ENCODE measurements around the gene MKRN2. TPM values are rescaled to one million over a fixed set of nuclear protein-coding genes. Genes with fewer than 3 reads are reported as not detected.

MKRN2 gene
- total RNA-seq, 1 donor from 2014 or later = 33.6 TPM

GRCh38 chr3:12545473-12545791 is 11.5 kb upstream of the MKRN2 start, which contains the start of gene MKRN2OS:
Gene MKRN2OS (minus strand): TSS chr3:12545499. CDS start chr3:12545464, 35 bp downstream.
- intact Hi-C loops (cut with micrococcal nuclease) = no loop called here
- no peak for DNase-seq
- ATAC-seq = no peak

- no peak for ATAC-seq
- no peak for DNase-seq
- intact Hi-C loops (cut with micrococcal nuclease) = no loop called here
These were observed 6.7 kb upstream of the MKRN2 start for GRCh38 chr3:12549971-12550760.

GRCh38 chr3:12553921-12554391 is 2.9 kb upstream of the MKRN2 start:
- no peak for ATAC-seq
- intact Hi-C loops (cut with micrococcal nuclease) = no loop called here
- peak; percentile 39 for DNase-seq

GRCh38 chr3:12556314-12556689 is 585 bp upstream of the MKRN2 start:
- intact Hi-C loops (cut with micrococcal nuclease) = no loop called here
- no peak for DNase-seq
- peak; percentile 10 for ATAC-seq

- no peak for ATAC-seq
These were observed 700 bp downstream of the MKRN2 start for GRCh38 chr3:12557473-12558100.

GRCh38 chr3:12558706-12559105 is 1.8 kb downstream of the MKRN2 start:
- no peak for DNase-seq
- intact Hi-C loops (cut with micrococcal nuclease) = no loop called here

More at GRCh38 chr3:12557473-12558100, 700 bp downstream of the MKRN2 start:
- DNase-seq = no peak
- intact Hi-C loops (cut with micrococcal nuclease) = no loop called here

GRCh38 chr3:12559520-12559919 is 2.6 kb downstream of the MKRN2 start:
- DNase-seq (no peak), ATAC-seq (no peak)
- intact Hi-C loops (cut with micrococcal nuclease) = no loop called here

More at GRCh38 chr3:12558706-12559105, 1.8 kb downstream of the MKRN2 start:
- ATAC-seq = no peak

GRCh38 chr3:12560505-12561190 is 3.8 kb downstream of the MKRN2 start:
- peak; percentile 18 for ATAC-seq
- no peak for DNase-seq
- intact Hi-C loops (cut with micrococcal nuclease) = no loop called here

- intact Hi-C loops (cut with micrococcal nuclease) = no loop called here
- DNase-seq (no peak), ATAC-seq (no peak)
These were observed 4.5 kb downstream of the MKRN2 start for GRCh38 chr3:12561397-12561796.

- DNase-seq (no peak), ATAC-seq (no peak)
- intact Hi-C loops (cut with micrococcal nuclease) = no loop called here
These were observed 5.6 kb downstream of the MKRN2 start for GRCh38 chr3:12562451-12562850.

GRCh38 chr3:12566976-12567375 is 10.1 kb downstream of the MKRN2 start:
- ATAC-seq = no peak
- DNase-seq = no peak
- intact Hi-C loops (cut with micrococcal nuclease) = no loop called here

- DNase-seq (no peak), ATAC-seq (peak; percentile 58)
- intact Hi-C loops (cut with micrococcal nuclease) = no loop called here
These were observed 11.9 kb downstream of the MKRN2 start for GRCh38 chr3:12568747-12569146.

GRCh38 chr3:12569836-12570235 is 12.9 kb downstream of the MKRN2 start:
- intact Hi-C loops (cut with micrococcal nuclease) = no loop called here
- DNase-seq = no peak

GRCh38 chr3:12571986-12572385 is 15.1 kb downstream of the MKRN2 start:
- ATAC-seq (no peak), DNase-seq (no peak)
- intact Hi-C loops (cut with micrococcal nuclease) = no loop called here

More at GRCh38 chr3:12569836-12570235, 12.9 kb downstream of the MKRN2 start:
- ATAC-seq = no peak

- intact Hi-C loops (cut with micrococcal nuclease) = no loop called here
- ATAC-seq = no peak
These were observed 17.2 kb downstream of the MKRN2 start for GRCh38 chr3:12574131-12574530.

GRCh38 chr3:12574661-12575060 is 17.8 kb downstream of the MKRN2 start:
- ATAC-seq (peak; percentile 89), DNase-seq (peak; percentile 55)
- intact Hi-C loops (cut with micrococcal nuclease) = no loop called here

More at GRCh38 chr3:12574131-12574530, 17.2 kb downstream of the MKRN2 start:
- no peak for DNase-seq

- no peak for ATAC-seq
- intact Hi-C loops (cut with micrococcal nuclease) = no loop called here
- DNase-seq = no peak
These were observed 20.5 kb downstream of the MKRN2 start for GRCh38 chr3:12577379-12577778.

- DNase-seq (no peak), ATAC-seq (no peak)
- intact Hi-C loops (cut with micrococcal nuclease) = no loop called here
These were observed 21.9 kb downstream of the MKRN2 start for GRCh38 chr3:12578742-12579141.

- intact Hi-C loops (cut with micrococcal nuclease) = no loop called here
- DNase-seq = no peak
- no peak for ATAC-seq
These were observed 22.6 kb downstream of the MKRN2 start for GRCh38 chr3:12579456-12579855.

- ATAC-seq (no peak), DNase-seq (no peak)
- intact Hi-C loops (cut with micrococcal nuclease) = no loop called here
These were observed 23.0 kb downstream of the MKRN2 start for GRCh38 chr3:12579905-12580304.
